ENCODE measurements around the gene LETM1.

Gene LETM1

DNA sequence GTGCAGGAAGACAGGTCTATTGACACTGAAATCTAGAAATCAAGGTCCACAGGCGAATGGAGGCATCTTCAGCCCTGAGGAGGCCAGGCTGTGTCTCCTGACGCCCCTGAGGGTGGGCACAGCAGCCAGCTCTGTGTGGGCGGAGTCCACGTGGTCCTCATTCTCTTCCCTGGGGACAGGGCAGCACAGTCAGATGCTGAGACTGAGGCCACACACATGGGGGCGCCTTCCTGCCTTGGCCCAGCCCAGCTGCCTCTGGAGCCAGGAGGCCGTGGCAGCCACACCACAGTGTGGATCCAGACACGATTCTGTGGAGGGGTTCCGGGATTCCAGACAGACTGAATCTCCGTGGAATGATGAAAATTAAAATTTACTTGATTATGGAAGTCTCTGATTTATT, 42.0 kb downstream of the LETM1 start:
- Histone ChIP-seq H3K4me3 (no peak overlapping the region), H3K27ac (no peak overlapping the region)
- no peak for DNase-seq (ENCODE audit: low spot score)
- TF ChIP-seq, protein P1, sequence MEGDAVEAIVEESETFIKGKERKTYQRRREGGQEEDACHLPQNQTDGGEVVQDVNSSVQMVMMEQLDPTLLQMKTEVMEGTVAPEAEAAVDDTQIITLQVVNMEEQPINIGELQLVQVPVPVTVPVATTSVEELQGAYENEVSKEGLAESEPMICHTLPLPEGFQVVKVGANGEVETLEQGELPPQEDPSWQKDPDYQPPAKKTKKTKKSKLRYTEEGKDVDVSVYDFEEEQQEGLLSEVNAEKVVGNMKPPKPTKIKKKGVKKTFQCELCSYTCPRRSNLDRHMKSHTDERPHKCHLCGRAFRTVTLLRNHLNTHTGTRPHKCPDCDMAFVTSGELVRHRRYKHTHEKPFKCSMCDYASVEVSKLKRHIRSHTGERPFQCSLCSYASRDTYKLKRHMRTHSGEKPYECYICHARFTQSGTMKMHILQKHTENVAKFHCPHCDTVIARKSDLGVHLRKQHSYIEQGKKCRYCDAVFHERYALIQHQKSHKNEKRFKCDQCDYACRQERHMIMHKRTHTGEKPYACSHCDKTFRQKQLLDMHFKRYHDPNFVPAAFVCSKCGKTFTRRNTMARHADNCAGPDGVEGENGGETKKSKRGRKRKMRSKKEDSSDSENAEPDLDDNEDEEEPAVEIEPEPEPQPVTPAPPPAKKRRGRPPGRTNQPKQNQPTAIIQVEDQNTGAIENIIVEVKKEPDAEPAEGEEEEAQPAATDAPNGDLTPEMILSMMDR (IDR thresholded peaks at IDR 0.05): no peak

DNA sequence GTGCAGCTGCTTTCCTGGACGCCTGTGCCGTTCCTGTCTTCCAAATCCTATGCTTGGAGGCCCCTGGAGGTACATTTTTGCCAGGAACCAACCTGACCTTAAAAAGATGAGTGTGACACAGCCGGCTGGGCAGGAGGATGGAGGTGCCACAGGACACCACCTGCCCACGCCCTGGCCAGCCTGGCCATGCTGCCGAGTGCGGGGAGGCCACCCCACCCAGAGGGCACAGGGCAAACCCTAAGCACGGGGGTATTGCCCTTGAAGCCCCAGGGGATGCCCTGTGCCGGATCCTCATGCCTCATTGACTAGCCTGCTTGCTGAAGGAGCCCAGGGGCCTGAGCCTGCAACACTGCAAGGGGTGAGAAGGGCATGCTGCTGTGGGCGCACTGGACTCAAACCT, 42.7 kb downstream of the LETM1 start:
- Histone ChIP-seq H3K27ac (no peak overlapping the region), H3K4me3 (no peak overlapping the region)
- DNase-seq (ENCODE audit: low spot score): no peak
- TF ChIP-seq, protein P1 (IDR thresholded peaks at IDR 0.05): no peak

DNA sequence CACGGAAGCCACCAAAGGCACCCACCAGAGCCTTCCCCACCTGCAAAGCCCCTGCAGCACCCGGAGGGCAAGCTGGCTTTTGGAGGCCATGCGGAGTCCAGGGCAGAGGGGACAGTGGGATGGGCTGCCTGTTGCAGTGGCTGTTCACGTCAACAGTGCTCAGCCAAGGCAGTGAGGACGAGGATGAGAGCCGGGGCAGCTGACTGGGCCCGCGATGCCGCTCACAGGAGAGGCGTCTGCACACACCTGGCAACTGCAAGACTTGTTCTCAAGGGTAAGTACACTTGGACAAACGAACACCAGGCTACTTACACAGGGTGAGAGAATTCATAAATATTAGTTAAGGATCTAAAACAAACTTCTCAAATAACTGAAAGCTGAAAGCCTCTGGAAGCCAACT, 43.2 kb downstream of the LETM1 start:
- TF ChIP-seq, protein P1 (IDR thresholded peaks at IDR 0.05): no peak
- Histone ChIP-seq H3K4me3 (no peak overlapping the region), H3K27ac (no peak overlapping the region)
- DNase-seq (ENCODE audit: low spot score): no peak

DNA sequence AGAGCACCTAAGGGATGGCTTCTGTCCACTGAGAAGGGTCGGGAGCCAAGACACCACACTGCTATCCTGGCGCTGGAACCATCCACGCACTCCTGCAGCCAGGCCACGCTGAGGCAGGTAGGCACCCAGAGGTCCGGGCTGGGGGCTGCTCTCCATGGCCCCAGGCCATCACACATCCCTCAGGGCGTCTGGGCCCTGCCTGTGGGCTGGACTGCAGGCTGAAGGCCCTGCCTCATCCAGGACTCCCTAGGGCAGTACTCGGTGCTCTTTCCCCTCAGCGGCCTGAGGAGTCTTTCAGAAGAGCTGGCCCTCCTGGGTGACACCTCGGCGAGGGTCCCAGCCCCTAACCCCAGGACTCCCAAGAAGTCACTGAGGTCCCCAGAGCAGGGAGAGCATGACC, 45.2 kb downstream of the LETM1 start:
- H3K4me3 ChIP-seq: no peak overlapping the region
- H3K27ac ChIP-seq: no peak overlapping the region
- TF ChIP-seq, protein P1 (IDR thresholded peaks at IDR 0.05): no peak
- no peak for DNase-seq (ENCODE audit: low spot score)

DNA sequence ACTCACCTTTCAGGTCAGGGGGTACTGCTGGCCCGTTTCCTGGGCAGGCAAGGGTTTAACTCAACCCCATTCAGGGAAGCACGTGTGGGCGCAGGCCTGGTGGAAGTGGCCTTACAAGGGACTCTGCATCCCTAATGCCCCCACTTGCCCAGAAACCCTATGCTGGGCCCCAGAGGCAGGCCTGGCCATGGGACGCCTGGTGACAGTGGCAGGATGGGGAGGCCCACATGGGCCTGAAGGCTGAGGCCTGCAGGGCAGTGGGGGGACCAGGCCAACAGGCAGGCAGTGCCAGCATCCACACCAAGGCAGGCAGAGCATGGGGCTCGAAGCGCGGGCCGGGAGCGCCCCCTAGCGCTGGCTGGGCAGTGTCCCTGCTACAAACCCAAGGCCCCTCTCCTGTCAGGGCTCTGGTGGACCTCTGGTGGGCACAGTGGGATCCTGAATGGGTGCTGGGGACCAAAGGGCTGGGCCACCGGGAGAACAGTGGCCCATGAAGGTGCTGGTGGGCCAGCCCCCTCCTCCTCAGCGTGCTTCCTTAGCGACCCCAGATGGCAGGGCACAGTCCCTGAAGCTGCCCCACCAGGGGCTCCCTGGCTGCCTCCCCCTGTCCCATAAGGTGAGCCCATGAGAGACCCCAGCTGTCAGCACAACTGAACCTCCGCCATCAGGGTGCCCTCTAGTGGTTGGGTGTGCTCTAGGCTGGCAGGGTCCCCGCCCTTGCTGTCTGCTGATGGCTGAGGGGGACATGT, 46.0 kb downstream of the LETM1 start:
- Histone ChIP-seq H3K4me3 (no peak overlapping the region), H3K27ac (no peak overlapping the region)
- DNase-seq (ENCODE audit: low spot score): no peak
- TF ChIP-seq, protein P1 (IDR thresholded peaks at IDR 0.05): peak; percentile 56

DNA sequence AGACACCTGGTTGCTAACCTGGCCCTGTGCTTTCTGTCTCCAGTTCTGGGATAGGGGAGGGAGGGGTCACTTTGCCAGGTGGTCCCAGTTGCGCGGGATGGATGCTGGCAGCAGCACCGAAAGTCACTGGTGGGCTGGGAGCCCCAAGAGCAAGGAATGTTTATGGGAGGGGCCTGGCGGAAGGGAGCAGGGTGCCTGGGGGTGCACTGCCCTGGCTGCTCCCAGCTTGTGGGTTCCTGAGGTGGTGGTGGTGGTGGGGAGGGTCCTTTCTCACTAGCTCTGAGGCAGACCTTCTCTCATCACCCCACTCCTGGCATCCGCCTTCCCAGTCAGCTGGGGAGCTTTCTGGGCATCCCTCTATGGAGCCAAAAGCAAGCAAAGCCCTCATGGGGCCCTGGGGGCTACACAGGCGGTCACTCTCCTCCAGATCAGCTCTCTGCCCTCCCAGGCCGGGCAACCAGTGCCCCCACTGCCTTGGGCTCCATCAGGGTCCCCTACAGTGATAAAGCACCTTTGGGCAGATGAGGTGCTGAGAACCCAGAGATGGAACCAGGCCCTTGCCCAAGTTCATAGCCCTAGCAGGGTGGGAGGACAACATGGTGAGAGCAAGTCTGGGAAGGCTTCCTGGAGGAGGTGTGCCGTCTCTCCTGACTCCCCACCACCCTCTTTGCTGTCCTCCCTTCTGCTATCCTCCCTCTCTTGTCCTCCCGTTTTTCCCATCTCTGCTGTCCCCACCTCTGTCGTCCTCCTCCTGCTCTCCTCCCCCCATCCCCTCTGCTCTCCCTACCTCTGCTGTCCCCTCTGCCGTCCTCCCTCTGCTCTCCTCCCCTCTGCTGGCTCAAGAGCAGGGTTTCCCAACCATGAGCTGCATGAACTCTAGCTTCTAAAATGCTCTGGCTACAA, 46.9 kb downstream of the LETM1 start:
- Histone ChIP-seq H3K27ac (no peak overlapping the region), H3K4me3 (no peak overlapping the region)
- TF ChIP-seq, protein P1 (IDR thresholded peaks at IDR 0.05): no peak
- DNase-seq (ENCODE audit: low spot score): no peak
